K562 (cell line): Measurements from ENCODE around the gene NCKAP1. TPM values are rescaled to one million over a fixed set of nuclear protein-coding genes. Genes with fewer than 3 reads are reported as not detected.

Experiments used
- BCL6 ChIP-seq: fragments of 250-450 bp; sonication (Bioruptor Pico); IDR thresholded peaks from 2 replicates; pipeline ENCODE4 v1.4.0; 2020
- BMI1 ChIP-seq: fragments of 150-350 bp; IDR thresholded peaks from 2 replicates; pipeline ENCODE4 v1.6.1; 2014; ENCODE audit warnings: low read length
- BRF1 ChIP-seq: IDR thresholded peaks from 3 replicates; pipeline ENCODE4 v1.6.1; 2011; ENCODE audit warnings: borderline replicate concordance, mild to moderate bottlenecking; ENCODE audit not compliant: insufficient read length; ENCODE audit errors: extremely low read depth
- CBFA2T2 ChIP-seq: fragments of 450-650 bp; conservative IDR thresholded peaks from 2 replicates; pipeline ENCODE4 v1.6.1; 2017; ENCODE audit warnings: mild to moderate bottlenecking
- E2F4 ChIP-seq: sonication (generic); formaldehyde crosslinking; IDR thresholded peaks from 2 replicates; pipeline ENCODE4 v1.8.0; 2022; ENCODE audit warnings: mild to moderate bottlenecking, low read depth, missing genetic modification reagents
- ELK3 ChIP-seq: fragments of 450-650 bp; formaldehyde crosslinking; IDR thresholded peaks from 2 replicates; pipeline ENCODE4 v1.4.0; 2020; ENCODE audit warnings: mild to moderate bottlenecking
- FOSL1 ChIP-seq: fragments of 200-800 bp; sonication (Bioruptor generic); conservative IDR thresholded peaks from 2 replicates; pipeline ENCODE4 v1.6.1; 2016; ENCODE audit warnings: missing genetic modification characterization, missing compliant biosample characterization
- FOXJ3 ChIP-seq: sonication (generic); formaldehyde crosslinking; IDR thresholded peaks from 2 replicates; pipeline ENCODE4 v1.4.0; 2020; ENCODE audit warnings: mild to moderate bottlenecking, missing genetic modification reagents
- FOXK1 ChIP-seq: sonication (generic); formaldehyde crosslinking; IDR thresholded peaks from 2 replicates; pipeline ENCODE4 v1.8.0; 2022; ENCODE audit warnings: missing genetic modification reagents, mild to moderate bottlenecking, borderline replicate concordance
- IRF1 ChIP-seq: sonication (generic); formaldehyde crosslinking; IDR thresholded peaks from 2 replicates; pipeline ENCODE4 v1.8.0; 2022; ENCODE audit warnings: missing genetic modification reagents, mild to moderate bottlenecking, borderline replicate concordance
- KAT2B ChIP-seq: IDR thresholded peaks from one replicate; pipeline ENCODE4 v1.6.1; 2012; ENCODE audit warnings: low read depth, mild to moderate bottlenecking, control low read depth, inconsistent platforms, low read length, moderate library complexity
- KDM2B ChIP-seq: fragments of 250-450 bp; sonication (Bioruptor Pico); IDR thresholded peaks from 2 replicates; pipeline ENCODE4 v1.8.0; 2021; ENCODE audit warnings: mild to moderate bottlenecking, moderate library complexity
- KDM5B ChIP-seq: fragments of 200-600 bp; sonication (generic); IDR thresholded peaks from 2 replicates; pipeline ENCODE4 v1.6.1; 2012; ENCODE audit warnings: low read depth, mild to moderate bottlenecking, moderate library complexity, low read length, control low read depth, inconsistent platforms; ENCODE audit not compliant: insufficient replicate concordance
- MAFF ChIP-seq: IDR thresholded peaks from 2 replicates; pipeline ENCODE4 v1.6.1; 2012; ENCODE audit warnings: low read length, improper control_type of control experiment
- NELFE ChIP-seq: IDR thresholded peaks from 2 replicates; pipeline ENCODE4 v1.6.1; 2011; ENCODE audit warnings: mild to moderate bottlenecking; ENCODE audit not compliant: insufficient read depth, insufficient read length
- PHF21A ChIP-seq: fragments of 450-650 bp; IDR thresholded peaks from 2 replicates; pipeline ENCODE4 v1.6.1; 2017; ENCODE audit warnings: low read depth, borderline replicate concordance
- POLR2AphosphoS5 ChIP-seq: IDR thresholded peaks from 2 replicates; pipeline ENCODE4 v1.6.1; 2011; ENCODE audit warnings: mild to moderate bottlenecking, low read depth, low read length, moderate library complexity; ENCODE audit not compliant: control insufficient read depth, insufficient read depth
- RBM17 ChIP-seq: fragments of 200-400 bp; formaldehyde crosslinking; IDR thresholded peaks from 2 replicates; pipeline ENCODE4 v1.6.1; 2017; ENCODE audit warnings: low read depth, mild to moderate bottlenecking, low read length, borderline replicate concordance
- RBM39 ChIP-seq: fragments of 200-400 bp; formaldehyde crosslinking; optimal IDR thresholded peaks from 2 replicates; pipeline ENCODE3; 2018; ENCODE audit warnings: low read depth, low read length
- WHSC1 ChIP-seq: IDR thresholded peaks from one replicate; pipeline ENCODE4 v1.6.1; 2012; ENCODE audit warnings: low read length, control low read depth, inconsistent platforms
- ZNF197 ChIP-seq: fragments of 200-800 bp; sonication (Bioruptor generic); IDR thresholded peaks from 2 replicates; pipeline ENCODE4 v1.6.1; 2016; ENCODE audit warnings: low read depth, missing genetic modification characterization, missing compliant biosample characterization
- ZNF280A ChIP-seq: fragments of 450-650 bp; IDR thresholded peaks from 2 replicates; pipeline ENCODE4 v1.6.1; 2018; ENCODE audit warnings: mild to moderate bottlenecking, low read depth; ENCODE audit not compliant: partially characterized antibody
- ZNF444 ChIP-seq: fragments of 250-450 bp; sonication (Bioruptor Pico); IDR thresholded peaks from 2 replicates; pipeline ENCODE4 v1.4.0; 2020; ENCODE audit warnings: mild to moderate bottlenecking, moderate library complexity
- ZNF561 ChIP-seq: fragments of 450-650 bp; formaldehyde crosslinking; conservative IDR thresholded peaks from 2 replicates; pipeline ENCODE4 v1.4.0; 2020; ENCODE audit warnings: mild to moderate bottlenecking, moderate library complexity
- ZZZ3 ChIP-seq: fragments of 450-650 bp; IDR thresholded peaks from 2 replicates; pipeline ENCODE4 v1.6.1; 2016; ENCODE audit warnings: antibody characterized with exemption, mild to moderate bottlenecking, moderate library complexity
- polyA plus RNA-seq, 8 experiments: library from polyadenylated mRNA; depleted of rRNA in 4 of 8; stranded (reverse) in 5 of 8; unstranded in 3 of 8; fragments of >200 nt; fragmentation: Nextera tagmentation in 2 of 8; fragmentation: Illumina TruSeq in 1 of 8; extraction: Ambion mirVana in 2 of 8; extraction: Trizol in 1 of 8; gene quantifications; 2 replicates each; pipeline versions ENCODE4 v1.2.1 to v1.2.3, GENCODE V29; 2011 to 2014; ENCODE audit warnings: inconsistent platforms in 1 of 8, missing spikeins in 1 of 8
- total RNA-seq, 7 experiments: library from RNA; depleted of rRNA in 6 of 7; stranded (reverse); fragments of >200 nt in 6 of 7; fragmentation: Illumina TruSeq in 2 of 7; extraction: Trizol in 2 of 7; gene quantifications; 2 replicates each; pipeline versions ENCODE4 v1.2.1 to v1.2.3, GENCODE V29; 2011 to 2021; ENCODE audit warnings: low replicate concordance in 1 of 7

Gene NCKAP1
- total and polyA plus RNA-seq, 9 of the 15 experiments (the other 6 are each of a cell fraction or from before 2014, with no cell fraction given), result 34.0 to 153 (median 88.7) TPM

- no peak for TF ChIP-seq RBM17
- TF ChIP-seq ZZZ3, result 0 out of 2 replicates have a peak, but pooled peaks have one; percentile 59
- TF ChIP-seq BRF1, result no peak
- peak; percentile 72; the same call in 1 of the 2 replicates for TF ChIP-seq PHF21A
- peak; percentile 91 for TF ChIP-seq KDM5B
- no peak for TF ChIP-seq BMI1
- no peak for TF ChIP-seq RBM39
- no peak for TF ChIP-seq FOXJ3 (CRISPR knock-in tag)
- no peak for TF ChIP-seq NELFE
- TF ChIP-seq E2F4 (CRISPR knock-in tag), result no peak
- TF ChIP-seq ZNF280A, result no peak
- no peak for TF ChIP-seq ELK3
- TF ChIP-seq KDM2B (CRISPR knock-in tag), result no peak
- no peak for TF ChIP-seq ZNF561
- no peak for TF ChIP-seq ZNF444
- no peak for TF ChIP-seq KAT2B
- TF ChIP-seq WHSC1, result no peak
- peak; percentile 95 for TF ChIP-seq POLR2AphosphoS5
- TF ChIP-seq ZNF197 (CRISPR knock-in tag), result no peak; the same call in 1 of the 2 replicates
- TF ChIP-seq FOXK1, result peak; percentile 87
- peak; percentile 8; the same call in 1 of the 2 replicates for TF ChIP-seq MAFF
- TF ChIP-seq IRF1 (CRISPR knock-in tag), result no peak
- TF ChIP-seq CBFA2T2, result no peak
- peak; percentile 57; the same call in 1 of the 2 replicates for TF ChIP-seq FOSL1 (tag)
- no peak for TF ChIP-seq BCL6
Measured at GRCh38 chr2:183078464-183079138, 40.3 kb upstream of the NCKAP1 start, which contains the start of gene DUSP19 (continued).
